Panc1 (cell line): Measurements from ENCODE around the gene COL23A1.

Experiments used
- POLR2AphosphoS5 ChIP-seq: IDR thresholded peaks from 2 replicates; pipeline ENCODE4 v1.6.1; 2012; ENCODE audit warnings: mild to moderate bottlenecking, low read depth, low read length, moderate library complexity
- SIN3A ChIP-seq: IDR thresholded peaks from 2 replicates; pipeline ENCODE4 v1.6.1; 2012; ENCODE audit warnings: low read depth, mild to moderate bottlenecking, low read length, moderate library complexity, borderline replicate concordance; ENCODE audit not compliant: insufficient read depth
- TCF7L2 ChIP-seq: IDR thresholded peaks from 2 replicates; pipeline ENCODE4 v1.6.1; 2011; ENCODE audit warnings: mild to moderate bottlenecking, low read depth, low read length, inconsistent platforms
- TF ChIP-seq, protein P1 (sequence below): fragments of 450-650 bp; IDR thresholded peaks from 2 replicates; pipeline ENCODE4 v1.5.1; 2017; ENCODE audit warnings: mild to moderate bottlenecking
- TF ChIP-seq, protein P2 (sequence below), 2 experiments: IDR thresholded peaks; 2 replicates each; pipeline ENCODE4 v1.6.1; 2011 to 2012; ENCODE audit warnings: low read depth in 2 of 2, control low read depth in 1 of 2, low read length in 1 of 2, mild to moderate bottlenecking in 1 of 2, moderate library complexity in 1 of 2; ENCODE audit not compliant: insufficient read depth in 1 of 2

DNA sequence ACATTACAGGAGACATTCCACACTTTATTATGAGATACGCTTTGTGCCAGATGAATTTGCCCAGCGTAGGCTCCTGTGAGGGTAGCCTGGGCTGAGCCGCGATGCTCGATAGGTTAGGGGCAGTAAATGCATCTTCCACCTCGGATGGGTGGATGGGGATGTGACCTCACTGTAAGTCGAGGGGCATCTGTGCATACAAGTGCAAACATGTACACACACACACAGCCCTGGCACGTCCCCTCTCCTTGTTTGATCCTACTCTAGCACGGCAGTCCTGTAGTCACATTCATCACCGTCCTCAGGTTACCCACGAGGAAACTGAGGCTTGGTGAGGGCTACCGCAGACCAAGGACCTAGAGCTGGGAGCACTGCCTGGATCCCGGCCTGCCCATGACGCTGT is 166.8 kb downstream of the COL23A1 start:
- TF ChIP-seq, protein P1, sequence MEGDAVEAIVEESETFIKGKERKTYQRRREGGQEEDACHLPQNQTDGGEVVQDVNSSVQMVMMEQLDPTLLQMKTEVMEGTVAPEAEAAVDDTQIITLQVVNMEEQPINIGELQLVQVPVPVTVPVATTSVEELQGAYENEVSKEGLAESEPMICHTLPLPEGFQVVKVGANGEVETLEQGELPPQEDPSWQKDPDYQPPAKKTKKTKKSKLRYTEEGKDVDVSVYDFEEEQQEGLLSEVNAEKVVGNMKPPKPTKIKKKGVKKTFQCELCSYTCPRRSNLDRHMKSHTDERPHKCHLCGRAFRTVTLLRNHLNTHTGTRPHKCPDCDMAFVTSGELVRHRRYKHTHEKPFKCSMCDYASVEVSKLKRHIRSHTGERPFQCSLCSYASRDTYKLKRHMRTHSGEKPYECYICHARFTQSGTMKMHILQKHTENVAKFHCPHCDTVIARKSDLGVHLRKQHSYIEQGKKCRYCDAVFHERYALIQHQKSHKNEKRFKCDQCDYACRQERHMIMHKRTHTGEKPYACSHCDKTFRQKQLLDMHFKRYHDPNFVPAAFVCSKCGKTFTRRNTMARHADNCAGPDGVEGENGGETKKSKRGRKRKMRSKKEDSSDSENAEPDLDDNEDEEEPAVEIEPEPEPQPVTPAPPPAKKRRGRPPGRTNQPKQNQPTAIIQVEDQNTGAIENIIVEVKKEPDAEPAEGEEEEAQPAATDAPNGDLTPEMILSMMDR, result no peak
- TF ChIP-seq SIN3A (no peak), POLR2AphosphoS5 (no peak), TCF7L2 (no peak)
- TF ChIP-seq, protein P2, sequence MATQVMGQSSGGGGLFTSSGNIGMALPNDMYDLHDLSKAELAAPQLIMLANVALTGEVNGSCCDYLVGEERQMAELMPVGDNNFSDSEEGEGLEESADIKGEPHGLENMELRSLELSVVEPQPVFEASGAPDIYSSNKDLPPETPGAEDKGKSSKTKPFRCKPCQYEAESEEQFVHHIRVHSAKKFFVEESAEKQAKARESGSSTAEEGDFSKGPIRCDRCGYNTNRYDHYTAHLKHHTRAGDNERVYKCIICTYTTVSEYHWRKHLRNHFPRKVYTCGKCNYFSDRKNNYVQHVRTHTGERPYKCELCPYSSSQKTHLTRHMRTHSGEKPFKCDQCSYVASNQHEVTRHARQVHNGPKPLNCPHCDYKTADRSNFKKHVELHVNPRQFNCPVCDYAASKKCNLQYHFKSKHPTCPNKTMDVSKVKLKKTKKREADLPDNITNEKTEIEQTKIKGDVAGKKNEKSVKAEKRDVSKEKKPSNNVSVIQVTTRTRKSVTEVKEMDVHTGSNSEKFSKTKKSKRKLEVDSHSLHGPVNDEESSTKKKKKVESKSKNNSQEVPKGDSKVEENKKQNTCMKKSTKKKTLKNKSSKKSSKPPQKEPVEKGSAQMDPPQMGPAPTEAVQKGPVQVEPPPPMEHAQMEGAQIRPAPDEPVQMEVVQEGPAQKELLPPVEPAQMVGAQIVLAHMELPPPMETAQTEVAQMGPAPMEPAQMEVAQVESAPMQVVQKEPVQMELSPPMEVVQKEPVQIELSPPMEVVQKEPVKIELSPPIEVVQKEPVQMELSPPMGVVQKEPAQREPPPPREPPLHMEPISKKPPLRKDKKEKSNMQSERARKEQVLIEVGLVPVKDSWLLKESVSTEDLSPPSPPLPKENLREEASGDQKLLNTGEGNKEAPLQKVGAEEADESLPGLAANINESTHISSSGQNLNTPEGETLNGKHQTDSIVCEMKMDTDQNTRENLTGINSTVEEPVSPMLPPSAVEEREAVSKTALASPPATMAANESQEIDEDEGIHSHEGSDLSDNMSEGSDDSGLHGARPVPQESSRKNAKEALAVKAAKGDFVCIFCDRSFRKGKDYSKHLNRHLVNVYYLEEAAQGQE (IDR thresholded peaks at IDR 0.05; ENCODE audit: insufficient read depth in 1 of 2, low read depth in 2 of 2, low read length in 1 of 2), result no peak
